ENCODE measurements around the gene PACS2.
"Not testable (repeated sequence)": the region's sequence is repeated elsewhere in the genome, so short reads cannot be mapped to it uniquely, and the experiment has no call there.

PACS2 gene

DNA sequence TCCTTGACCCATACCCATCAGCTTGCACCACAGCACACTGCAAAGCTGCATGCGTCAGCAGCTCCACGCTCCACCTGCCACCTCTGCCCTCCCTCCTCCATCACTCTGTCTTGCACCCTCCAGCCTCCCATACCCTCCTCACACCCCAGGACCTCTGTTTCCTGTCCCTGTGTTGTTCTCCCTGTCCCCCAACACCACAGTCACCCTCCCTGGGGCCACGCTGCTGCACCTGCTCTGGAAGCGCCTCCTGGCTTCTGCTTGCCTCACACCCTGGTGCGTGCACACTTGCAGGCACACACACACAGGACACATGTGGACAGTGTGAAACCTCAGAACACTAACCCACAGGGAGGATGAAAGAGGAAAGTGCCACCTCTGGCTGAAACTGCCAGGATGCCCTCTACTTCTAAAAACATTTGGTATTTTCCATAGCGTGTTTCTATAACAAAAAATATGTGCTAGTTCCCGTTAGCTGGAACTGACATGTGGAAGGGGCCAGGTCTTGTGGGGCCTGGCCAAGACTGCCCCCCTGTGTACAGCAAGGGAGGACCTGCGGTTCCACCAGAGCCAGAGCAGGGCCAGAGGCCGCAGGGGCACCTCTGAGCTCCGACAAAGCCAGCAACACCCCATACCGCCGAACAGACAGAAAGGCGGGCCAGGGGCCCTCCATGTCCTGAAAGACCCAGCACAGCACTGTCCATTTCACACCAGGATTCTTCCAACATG is 23.8 kb upstream of the PACS2 start:
- no peak for DNase-seq

DNA sequence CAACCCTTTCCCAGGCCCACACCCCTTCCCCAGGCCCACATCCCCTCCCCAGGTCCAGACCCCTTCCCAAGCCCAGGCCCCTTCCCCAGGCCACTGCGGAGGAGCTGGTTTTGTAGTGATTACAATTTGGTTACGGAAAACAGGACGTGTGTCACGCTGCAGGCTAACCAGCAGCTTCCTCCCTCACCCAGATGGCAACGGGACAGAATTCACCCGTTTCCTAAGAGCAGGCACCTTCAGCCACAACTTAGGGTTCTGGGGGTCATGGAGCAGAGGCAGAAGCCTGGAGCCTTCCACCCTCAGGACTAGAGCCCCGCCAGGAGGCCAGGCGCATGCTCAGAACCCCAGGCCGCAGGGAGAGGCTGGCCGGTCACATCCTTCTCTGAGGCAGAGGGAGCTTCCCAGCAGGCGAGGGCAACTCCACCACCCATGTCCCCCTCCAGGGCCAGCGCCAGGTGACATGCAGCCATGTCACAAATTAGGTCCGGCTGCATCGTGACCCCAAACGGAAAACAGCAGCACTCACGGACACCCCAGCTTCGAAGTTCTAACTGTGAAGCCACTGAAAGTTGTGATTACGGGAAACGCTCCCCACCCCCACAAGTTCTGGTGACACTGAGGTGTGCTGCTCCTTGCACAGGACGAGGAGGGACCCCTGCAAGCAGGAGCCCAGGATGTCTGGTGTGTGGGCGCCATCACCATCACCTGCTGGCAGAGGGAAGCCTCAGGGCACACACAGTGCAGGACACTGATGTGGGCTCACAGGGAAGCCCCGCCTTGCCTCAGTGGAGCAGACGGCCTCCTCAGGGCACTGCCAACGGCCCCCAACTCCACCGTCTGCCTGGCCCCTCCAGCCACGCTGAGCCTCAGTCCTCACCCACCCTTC is 21.5 kb upstream of the PACS2 start:
- DNase-seq: no peak

DNA sequence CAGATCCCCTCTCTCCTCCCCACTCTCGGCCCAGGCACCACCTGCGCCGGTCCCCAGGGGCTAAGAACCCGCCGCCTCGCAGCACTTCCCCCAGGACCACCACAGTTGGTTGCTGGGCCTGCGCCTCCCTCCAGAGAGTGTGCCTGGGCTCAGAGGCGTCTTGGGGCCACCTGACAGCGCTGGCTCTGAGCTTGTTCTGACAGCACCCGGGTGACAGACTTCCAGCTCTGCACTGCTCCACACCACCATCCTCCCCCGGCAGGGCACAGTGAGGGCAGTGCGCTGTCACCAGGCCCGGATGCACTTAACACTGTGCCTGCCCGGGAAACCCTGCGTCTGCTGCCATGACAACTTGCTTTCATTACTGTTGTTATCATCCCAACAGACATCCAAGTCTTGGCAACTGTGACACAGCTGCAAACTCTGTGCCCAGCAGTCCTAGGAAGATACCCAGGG is 20.4 kb upstream of the PACS2 start:
- DNase-seq: peak; percentile 56

- not testable (repeated sequence) for DNase-seq
Measured at GRCh38 chr14:105297311-105297710, 17.2 kb upstream of the PACS2 start.

- peak; percentile 34 for DNase-seq
Measured at GRCh38 chr14:105299654-105300541, 14.7 kb upstream of the PACS2 start.

GRCh38 chr14:105300542-105301102 is 13.9 kb upstream of the PACS2 start, which contains the start of gene BRF1:
Gene BRF1 (minus strand): TSS chr14:105301001. CDS start chr14:105300629, 372 bp downstream.
- peak; percentile 98 for DNase-seq

DNA sequence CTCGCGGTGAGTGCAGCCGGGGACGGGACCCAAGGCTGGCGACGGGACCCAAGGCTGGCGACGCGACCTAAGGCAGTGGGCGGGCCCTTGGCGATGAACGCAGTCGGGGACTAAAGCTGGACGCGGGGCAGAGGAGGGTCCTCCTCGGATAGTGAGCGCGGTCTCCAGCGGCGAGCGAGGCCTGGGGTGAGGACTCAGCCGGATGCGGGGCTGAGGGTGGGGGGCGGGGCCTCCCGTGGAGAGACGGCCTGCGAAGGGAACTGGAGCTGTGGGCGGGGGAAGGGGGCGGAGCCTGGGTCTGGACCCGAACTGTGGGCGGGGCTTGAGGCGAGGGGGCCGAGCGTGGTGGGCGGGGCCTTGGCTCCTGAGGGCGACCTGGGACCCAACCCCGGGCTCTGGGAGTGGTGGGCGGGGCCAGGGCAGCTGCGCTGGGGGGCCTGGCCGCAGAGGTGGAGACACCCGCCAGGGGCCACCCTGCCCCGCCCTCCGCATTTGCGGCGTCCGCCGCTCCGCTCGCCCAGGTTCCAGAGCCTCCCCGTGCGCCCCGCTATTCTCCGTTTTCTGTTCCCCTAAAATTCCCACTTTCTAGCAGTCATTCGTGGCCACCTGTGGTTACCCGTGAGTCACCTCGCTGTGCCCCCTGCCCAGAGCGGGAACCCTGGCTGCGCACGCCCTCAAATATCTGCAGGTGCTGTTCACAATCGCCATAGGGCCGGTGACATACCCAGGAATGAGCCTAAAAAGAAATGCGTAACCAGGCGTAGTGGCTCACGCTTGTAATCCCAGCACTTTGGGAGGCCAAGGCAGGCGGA is 13.2 kb upstream of the PACS2 start:
- peak; percentile 100 for DNase-seq

- not testable (repeated sequence) for DNase-seq
Measured at GRCh38 chr14:105301915-105302249, 12.7 kb upstream of the PACS2 start.

DNA sequence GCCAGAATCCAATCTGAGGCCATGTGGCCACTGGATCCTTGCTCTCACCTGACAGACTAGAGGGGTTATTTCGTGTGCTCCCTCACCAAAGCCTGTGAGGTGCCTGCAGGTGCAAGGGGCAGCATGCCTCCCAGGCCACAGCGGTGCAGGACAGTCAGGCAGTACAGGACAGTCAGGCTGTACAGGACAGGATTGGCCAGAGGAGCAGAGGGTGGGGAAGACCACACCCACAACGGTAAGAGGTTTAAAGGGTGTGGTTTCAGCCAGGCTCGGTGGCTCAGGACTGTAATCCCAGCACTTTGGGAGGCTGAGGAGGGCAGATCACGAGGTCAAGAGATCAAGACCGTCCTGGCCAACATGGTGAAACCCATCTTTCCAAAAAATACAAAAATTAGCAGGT is 10.6 kb upstream of the PACS2 start:
- no peak for DNase-seq

- DNase-seq: no peak
Measured at GRCh38 chr14:105304565-105304964, 10.0 kb upstream of the PACS2 start.

DNA sequence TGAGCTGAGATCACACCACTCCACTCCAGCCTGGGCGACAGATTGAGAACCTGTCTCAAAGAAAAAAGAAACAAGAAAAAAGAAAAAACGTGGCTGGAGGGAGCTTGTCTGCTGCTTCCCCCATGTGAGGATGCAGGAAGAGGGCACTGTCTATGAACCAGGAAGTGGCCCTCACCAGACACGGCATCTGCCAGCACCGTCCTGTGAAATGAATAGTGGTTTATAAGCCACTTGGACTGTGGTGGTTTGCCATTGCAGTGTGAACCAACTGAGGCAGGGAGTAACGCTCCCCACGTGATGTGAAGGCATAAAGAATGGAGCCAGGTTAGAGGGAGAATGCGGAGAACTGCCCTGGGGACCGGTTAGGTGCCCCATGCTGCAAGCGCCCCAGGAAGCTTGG is 9.2 kb upstream of the PACS2 start:
- no peak for DNase-seq

- no peak for DNase-seq
Measured at GRCh38 chr14:105305791-105306190, 8.8 kb upstream of the PACS2 start.

- no peak for DNase-seq
Measured at GRCh38 chr14:105307052-105307727, 7.4 kb upstream of the PACS2 start.

- DNase-seq: no peak
Measured at GRCh38 chr14:105309371-105309770, 5.2 kb upstream of the PACS2 start.

- no peak for DNase-seq
Measured at GRCh38 chr14:105311838-105312237, 2.7 kb upstream of the PACS2 start.

DNA sequence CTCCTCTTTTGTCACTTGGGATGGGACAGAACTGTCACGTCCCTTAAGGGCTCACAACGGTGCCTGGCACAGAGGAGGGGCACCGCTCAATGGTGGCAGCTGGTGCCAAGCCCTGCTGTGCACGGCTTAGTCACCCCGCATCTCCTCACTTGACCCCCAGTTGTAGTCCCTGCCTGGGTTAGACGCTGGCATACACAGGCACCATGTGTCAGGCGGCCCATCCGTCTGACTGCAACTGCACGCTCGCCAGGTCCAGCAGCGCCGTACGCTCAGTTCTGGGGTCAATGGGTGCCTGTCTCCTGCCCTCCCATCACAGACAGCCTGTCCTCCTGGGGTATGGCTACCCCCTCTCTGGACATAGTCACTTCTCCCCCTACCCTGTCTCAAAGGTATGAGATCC is 1.6 kb upstream of the PACS2 start:
- no peak for DNase-seq

DNA sequence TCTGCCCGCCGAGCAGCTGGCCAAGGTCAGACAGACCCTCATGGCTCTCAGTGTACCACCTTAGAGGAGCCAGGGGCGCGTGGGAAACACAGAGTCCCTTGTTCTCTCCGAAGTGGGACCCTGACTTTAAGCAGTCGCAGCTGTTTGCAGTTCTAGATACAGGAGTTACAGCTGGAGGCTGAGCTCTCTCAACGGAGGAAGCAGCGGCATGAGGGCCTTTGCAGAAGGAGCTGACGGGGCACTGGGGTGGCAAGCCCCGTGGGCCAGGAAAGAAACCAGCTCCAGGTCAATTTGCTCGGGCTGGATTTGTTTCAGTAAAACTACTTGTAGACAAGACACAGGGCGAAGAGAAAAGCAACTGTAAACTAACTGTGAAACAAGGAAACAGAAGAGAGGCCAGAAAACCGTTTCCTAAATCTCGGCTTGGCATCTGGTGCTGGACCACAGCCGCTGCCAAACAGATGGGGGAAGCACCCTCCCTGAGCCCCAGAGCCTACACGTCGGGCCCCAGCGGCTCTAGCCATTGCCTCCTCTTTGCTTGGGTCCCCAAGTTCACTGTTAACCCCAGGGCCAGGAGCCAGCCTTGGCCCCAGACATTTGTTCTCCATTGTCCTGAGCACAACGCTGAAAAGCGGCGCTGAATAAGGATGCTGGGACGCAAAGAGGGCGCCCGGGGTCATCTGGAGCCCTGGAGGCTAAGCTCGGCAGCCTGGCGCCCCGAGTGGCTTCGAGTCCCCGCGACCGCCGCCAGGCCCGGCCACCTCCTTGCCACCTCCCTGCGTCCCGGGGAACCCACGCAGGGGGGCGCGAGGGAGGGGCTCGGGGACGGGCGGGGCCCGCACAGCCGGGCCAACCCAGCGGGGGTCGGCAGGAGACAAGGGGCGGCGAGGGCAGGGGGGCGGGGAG is 914 bp upstream of the PACS2 start:
- DNase-seq: no peak

DNA sequence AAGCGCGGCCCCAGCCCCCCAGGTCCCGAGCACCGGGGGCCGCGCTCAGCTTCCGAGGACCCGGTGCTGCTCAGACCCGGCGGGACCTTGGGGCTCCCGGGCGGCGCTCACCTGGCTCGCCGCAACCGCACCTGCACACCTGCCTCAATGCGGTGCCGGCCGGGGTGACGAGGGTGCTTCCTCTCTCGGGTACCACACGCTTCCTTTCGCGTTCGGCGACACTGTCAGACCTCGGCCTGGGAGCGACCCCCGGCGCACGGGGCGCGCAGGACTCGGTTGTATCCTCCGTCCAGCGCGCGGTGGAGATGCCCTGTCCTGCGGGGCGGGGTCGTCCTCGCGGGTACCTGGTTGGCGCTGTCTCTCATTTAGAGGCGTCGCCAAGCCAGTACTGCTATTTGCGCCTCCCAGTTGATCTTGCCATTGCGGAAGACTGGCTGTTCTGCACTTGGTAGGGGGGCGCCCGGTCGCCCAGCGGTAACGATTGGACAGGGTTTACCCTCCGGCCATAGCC is 718 bp downstream of the PACS2 start:
- DNase-seq: peak; percentile 40

DNA sequence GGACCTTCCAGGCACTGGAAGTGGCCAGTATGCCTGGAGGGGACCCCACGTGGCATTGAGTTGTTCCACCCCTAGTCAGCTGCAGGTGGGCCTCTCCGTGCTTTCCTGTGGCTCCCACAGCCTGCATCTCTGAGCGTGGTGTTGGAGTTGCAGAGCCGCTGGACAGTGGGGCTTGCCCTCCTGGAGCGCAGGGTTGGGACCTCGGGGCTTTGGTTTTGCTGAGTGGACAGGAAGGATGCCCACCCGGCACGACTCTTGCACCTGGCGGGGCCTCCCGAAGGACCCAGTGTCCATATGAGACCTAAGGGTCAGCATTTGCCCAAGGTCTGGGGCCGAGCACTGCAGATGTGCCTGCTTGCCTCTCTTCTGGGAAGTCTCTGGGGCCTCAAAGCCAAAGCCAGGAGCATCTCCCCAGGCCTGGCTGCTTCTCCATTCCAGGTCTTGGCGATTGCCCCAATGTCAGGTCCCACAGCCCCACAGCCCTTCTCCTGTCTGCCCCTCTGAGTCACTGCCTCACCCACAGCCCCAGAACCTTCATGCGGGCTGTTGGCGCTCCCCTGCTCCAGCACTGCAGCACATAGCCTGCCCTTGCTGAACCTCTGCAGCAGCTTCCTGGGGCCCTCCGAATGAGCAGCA is 1.5 kb downstream of the PACS2 start:
- DNase-seq: no peak

All from activated CD8-positive, alpha-beta memory T cell treated with anti-CD3 and anti-CD28 coated beads, Interleukin-2, amount 50 U/mL, for 4 hours (primary cell).